ENCODE results near the gene ASAP3. TPM values are rescaled to one million over a fixed set of nuclear protein-coding genes. Genes with fewer than 3 reads are reported as not detected.

ASAP3 gene
- total RNA-seq, 1 donor from 2014 or later: 44.4 TPM

DNA sequence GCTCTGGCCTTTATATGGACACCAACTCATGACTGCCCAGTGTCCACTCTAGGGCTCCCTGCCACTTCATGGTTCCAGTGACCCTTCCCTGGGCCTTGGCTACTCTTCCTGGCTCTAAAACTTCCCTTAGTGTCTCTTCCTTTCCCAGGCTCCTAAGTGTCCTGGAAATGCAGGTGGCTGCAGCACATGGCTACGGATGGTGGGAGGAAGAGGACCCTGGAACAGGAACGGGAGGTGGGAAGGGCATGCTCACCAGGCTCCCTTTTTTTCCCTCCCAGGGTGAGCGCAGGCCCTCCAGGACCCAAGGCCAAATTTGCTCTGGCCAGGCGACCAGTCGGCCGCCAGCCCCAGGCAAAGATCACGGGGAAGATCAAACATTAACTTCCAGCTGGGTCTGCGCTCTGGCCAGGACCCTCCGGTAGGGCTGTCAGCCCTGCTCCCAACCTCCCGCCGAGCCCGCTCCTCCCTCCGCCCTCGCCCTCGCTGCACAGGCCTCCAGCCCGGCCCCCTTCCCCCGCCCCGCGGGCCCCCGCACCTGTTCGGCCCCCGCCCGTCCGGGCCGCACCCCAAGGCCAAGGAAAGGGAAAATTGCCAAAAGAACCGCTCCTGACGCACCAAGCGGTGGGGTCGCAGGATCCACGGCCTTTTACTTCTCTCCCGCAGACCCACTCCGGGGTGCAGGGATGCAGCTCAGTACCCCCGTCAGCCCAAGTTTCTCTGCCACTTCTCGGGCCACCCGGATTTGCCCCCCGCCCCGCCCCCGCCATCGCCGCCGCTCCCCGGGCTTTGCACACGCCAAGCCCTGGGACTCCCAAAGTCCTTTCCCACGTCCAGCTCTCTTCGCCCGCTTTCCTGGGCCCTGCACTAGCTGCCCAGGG, 60.3 kb downstream of the ASAP3 start:
- peak; percentile 70 for DNase-seq (ENCODE audit: low spot score)

DNA sequence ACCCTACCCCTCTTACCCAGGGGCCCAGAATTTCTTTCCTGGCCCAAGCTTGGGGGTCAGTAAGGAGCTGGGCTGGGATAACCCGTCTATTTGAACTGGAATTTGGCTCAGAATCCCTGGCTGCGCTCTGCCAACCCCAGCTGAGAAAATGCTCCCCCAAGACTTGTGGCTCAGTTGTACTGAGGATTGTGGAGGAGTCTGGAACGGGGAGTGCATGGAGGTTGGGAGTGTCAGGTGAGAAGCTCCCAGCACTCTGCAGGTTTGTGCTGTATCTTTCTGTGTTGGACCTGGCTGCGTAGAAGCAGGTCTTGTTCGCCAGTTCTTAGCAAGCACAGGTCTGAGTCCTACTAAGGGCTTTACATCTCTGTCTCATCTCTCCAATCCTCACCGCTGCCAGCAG, 61.0 kb downstream of the ASAP3 start:
- DNase-seq (ENCODE audit: low spot score): no peak

DNA sequence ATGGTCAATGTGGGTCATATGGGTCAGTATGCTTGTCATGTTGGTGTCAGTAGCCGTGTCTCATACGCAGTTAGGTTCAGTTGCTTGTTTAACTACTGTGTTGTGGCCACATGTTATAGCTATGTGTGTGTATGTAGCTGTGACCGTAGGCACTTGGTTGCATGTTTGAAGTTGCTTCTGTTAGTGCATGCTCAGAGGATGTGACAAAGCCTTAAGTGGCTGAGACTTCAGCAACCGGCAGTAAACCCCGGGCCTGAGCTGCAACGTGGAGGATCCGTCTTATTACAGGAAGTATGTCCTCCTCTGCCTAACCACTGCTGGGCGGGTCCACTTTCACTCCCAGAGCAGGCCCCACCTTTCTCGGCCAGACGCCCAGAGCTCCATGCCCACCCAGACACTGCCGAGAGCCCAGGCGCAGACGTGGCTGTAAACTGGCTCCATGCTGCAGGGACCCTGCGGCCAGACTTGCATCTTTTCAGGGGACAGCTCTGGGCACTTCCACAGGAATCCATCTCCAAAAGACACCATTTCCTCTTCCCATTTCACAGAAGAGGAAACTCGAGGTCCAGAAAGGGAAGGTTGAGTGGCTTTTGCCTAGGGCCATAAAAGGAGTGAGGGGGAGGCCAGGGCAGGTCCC, 61.6 kb downstream of the ASAP3 start:
- DNase-seq (ENCODE audit: low spot score): peak; percentile 83

DNA sequence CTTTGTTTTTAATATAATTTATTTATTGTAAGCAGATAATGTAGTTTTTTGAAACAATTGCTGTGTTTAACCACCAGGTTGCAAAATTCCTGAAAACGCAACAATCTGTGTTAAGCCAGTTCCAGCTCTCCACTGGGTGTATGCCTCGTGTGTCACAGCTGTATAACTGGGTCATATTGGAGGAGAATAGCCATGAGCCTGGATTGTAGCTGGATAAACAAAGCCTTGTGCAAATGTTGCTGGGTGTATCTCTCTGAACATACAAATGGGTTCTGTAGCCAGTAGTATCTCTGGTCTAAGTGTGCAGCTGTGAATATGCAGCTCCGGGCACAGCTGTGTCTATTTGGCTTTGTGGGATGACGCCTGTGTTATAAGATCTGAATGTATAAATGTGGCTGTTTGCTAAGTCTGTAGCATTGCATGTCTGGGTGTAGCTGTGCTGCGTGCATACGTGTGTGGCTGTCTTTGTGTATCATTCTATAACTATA, 62.2 kb downstream of the ASAP3 start:
- DNase-seq (ENCODE audit: low spot score): no peak

DNA sequence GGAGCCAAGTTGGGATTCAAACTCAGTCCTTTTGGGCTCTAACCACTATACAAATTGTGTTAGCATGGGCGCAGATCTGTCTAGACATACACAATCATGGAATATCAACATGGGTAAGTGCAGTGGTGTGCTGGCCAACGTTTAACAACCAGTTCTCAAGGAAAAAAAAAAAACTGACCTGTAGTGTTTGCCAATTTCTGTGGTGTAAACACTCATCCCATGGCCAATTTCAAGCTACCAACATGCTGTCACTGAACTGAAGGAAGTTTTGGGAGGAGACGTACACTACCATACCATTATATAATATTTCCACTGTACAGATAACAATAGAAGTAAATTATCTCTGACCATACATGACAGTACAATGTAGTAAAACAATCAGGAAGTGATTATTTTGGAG, 62.6 kb downstream of the ASAP3 start:
- no peak for DNase-seq (ENCODE audit: low spot score)

- DNase-seq (ENCODE audit: low spot score): no peak
Measured at GRCh38 chr1:23420778-23421177, 63.2 kb downstream of the ASAP3 start.

DNA sequence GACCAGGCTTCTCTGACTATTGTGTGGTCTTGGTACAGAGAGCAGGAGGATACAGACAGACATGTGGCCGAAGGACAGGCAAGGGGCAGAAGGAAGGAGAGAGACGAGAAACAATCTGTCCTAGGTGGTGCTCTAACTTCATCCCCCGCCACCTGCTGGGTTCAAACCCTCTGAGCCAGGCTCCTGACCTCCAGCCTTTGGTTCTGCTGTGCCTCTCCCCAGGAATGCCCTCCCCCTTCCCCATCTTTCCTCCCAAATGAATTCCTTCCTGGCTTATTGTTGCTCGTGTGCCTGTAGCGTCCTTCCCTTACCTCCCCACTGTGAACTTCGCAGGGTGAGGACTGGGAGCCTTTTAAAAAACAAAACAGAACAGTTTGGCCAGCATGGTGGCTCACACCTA, 64.8 kb downstream of the ASAP3 start:
- no peak for DNase-seq (ENCODE audit: low spot score)

DNA sequence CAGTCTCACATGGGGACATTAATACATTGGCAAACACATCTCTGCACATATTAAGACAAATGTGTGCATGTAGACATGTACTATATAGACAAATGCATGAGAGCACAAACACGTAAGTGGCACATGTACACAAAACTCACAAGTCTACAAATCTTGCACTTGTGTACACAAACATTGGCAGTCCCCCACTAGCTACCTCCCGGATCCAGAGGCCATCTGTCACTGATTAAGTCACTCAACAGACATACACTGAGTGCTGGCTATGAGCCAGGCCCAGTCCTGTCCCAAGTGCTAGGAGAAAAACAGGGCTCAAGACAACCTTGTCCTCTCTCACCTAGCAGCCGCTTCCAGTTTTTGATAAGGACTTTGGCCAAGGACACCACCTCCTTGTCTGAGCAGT, 66.4 kb downstream of the ASAP3 start:
- no peak for DNase-seq (ENCODE audit: low spot score)

- DNase-seq (ENCODE audit: low spot score): no peak
Measured at GRCh38 chr1:23416964-23417363, 67.0 kb downstream of the ASAP3 start.

DNA sequence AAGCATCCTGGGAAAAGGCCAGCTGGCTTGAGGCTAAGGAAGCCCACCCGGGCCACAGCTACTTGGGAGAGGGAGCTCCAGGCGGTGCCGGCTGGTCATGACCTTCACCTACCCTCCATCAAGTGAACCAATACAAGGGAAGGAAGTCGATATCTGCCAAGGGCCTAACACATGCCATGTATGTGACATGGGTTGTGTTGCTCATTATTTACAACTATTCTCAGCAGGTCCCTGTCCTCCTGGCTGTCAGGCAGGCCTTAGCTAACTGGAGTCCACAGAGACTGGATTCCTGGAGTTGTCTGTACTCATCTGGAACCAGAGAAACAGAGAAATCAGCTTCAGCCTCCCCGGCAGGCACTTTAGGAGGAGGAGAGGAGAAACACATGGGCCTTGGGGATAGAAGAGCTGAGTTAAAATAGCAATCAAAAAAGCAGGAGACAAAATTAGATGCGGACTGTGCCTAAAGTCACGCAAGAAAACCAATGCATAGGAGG, 75.1 kb downstream of the ASAP3 start:
- no peak for DNase-seq (ENCODE audit: low spot score)

DNA sequence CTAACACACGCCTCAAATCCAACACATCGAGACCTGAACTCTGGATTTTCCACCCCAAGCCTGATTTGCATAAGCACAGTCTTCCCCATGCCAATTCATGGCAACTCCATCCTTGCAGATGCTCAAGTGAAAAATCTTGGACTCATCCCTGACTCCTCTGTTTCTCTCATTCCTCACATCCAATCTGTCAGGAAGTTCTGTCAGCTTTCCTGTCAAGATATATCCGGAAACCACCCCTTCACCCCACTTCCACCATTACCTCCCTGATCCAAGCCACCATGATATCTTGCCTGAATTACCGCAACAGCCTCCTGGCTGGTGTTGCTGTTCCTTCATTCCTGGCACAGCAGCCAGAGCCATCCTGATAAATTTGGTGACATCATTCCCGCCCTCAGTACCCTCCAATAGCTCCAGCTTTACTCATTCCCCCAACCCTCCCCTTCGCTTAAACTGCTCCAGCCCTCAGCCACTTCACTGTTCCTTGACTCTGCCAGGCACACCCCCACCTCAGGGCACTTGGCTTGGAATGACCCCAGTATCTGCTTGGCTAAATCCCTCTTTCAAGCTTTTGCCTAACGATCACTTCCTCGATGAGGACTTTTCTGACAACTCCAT, 76.9 kb downstream of the ASAP3 start:
- no peak for DNase-seq (ENCODE audit: low spot score)

DNA sequence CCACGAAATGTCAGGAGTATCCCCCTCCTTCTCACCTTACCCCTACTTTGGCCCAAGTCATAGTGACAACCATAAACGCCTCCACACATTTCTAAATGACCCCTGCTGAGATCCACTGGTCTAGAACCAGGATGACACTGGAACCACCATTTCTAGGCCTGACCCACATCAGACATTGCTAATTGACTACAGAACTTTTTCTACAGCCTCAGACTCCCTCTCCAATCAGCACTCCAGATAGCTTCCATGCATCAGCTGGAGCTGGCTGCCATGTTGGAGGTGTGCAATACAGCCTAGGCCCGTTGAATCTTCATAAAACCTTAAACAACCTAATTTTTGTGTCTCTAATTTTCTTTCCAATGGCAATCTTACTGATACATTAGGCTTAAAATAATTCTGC, 78.0 kb downstream of the ASAP3 start:
- no peak for DNase-seq (ENCODE audit: low spot score)

DNA sequence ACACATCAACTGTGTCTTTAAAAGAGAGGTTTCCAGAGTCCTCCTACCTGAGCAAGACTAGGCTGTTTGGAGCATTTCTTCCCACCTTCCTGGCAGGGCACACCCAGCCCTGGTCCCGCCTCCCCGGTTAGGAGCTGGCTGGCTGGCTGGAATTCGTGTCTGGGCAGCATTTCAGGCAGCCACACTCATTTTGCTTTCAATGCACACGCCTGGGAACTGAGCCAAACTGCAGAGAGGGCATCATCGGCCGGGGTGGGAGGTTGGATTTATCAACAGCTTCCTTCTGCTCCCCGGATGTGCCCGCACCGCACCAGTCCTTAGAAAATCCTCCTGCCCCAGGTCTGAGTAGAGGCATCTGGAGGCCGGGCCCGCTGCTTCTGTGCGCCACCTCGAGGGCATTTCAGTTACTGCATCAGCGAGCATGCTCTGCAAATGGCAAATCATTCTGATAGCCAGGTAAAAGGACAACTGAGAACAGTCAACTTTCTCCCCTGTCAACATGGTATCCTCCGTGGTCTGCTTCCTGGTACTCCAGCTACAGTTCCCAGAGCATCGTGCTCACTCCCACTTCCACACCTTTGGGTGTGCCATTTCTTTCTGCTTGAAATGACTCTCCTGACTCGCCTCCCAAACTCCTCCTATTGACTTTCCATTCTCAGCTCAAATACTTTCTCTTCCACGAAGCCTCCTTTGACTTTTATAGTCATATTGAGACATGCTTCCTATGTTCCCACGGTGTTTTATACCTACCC, 80.1 kb downstream of the ASAP3 start:
- peak; percentile 96 for DNase-seq (ENCODE audit: low spot score)

- no peak for DNase-seq (ENCODE audit: low spot score)
Measured at GRCh38 chr1:23403355-23403734, 80.6 kb downstream of the ASAP3 start.

GRCh38 chr1:23403038-23403336, 81.0 kb downstream of the ASAP3 start:
- DNase-seq (ENCODE audit: low spot score): no peak

DNA sequence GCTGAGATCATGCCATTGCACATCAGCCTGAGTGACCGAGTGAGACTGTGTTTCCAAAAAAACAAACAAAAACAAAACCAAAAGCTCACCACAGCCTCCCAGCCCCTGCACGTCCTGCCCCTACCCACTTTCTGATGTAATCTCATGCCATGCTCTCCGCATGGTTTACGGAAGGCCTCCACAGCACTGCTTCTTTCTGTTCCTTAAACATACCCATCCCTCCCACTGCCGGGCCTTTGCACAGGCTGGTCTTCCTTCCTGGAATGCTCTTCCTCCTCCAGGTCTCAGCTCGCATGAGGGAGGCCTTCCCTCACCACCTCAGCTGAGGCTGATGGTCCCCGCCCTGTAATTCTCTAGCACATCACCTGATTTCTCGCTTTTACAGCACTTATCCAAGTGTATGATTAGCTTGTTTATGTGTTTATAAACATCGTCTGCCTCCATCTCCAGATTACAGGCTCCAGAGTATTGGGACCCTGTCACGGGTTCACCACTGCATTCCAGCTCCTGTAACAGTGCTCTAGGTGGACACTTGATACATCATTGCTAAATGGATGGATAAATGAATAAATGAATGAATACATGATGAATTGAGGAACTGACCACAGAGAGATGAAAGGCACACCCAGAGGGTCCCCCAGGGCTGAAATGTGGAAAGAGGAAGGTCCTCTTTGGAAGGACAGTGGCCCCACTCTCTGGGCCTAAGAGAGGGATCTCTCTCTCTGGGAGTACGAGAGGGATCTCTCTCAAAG, 81.5 kb downstream of the ASAP3 start:
- DNase-seq (ENCODE audit: low spot score): no peak

DNA sequence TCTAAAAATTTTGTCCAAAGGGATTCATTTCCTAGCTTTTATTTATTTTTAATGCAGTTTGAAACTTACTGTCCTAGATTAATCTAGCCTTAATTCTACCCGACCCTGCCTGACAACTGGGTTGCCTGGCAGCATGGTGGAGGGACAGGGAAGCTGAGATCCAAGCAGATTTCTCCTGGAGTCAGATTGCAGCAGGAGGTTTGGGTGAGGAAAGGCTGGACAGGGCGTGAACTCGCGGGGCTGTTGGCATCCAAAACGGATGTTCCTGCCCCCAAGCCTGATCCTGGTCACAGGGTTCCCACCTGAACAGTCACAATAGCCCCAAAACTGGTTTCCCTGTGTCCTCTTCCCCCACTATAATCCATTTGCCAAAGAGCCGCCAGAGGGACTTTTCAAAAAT, 82.7 kb downstream of the ASAP3 start:
- no peak for DNase-seq (ENCODE audit: low spot score)

DNA sequence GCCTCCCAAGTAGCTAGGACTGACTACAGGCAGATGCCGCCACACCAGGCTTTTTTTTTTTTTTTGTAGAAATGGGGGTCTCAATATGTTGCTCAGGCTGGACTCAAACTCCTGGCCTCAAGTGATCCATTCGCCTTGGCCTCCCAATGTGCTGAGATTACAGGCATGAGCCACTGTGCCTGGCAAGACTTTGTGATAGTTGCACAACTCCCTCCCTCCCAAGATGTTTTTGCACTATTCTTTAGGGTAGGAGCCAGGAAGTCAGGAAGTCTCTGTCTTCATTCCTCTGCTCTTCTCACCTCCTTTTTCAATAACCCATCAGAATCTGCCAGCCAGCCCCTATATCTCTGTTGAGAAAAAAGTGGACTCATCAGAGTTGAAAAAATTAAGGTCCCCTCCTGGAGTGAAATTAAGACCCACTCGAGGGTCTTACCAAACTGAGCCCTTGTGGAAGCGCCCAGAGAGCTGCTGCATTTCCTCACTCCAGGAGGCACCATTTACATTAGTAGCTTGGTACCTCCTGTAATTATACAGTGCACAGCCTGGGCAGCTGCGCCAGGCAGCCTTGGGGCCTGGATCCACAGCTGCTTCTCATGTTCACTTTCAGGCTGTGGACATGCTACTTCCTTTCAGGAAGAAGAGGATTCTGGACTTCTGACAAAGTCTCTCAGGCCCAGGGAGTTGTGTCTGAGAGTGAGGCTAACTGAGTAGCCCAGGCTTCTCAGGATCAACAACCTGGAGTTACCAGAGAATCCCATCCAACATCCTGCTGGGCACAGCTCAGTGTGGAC, 83.5 kb downstream of the ASAP3 start:
- DNase-seq (ENCODE audit: low spot score): no peak

GRCh38 chr1:23399229-23399628, 84.8 kb downstream of the ASAP3 start:
- no peak for DNase-seq (ENCODE audit: low spot score)

DNA sequence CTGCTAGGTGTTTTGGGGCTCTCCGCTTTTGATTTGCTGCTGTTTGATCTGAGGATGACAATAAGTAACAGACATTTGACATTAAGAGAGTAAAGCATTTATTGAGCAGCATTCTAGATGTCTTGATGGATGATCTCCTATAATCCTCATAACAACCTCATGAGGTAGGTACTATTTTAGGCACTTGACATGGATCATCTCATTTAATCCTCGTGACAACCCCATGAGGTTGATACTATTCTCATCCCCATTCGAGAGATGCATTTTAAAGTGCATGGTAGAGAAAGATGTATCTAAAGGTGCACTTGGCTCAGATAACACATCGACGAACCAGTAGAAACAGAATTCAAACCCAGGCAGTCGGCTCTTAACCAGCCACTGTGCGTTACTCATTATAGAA, 86.1 kb downstream of the ASAP3 start:
- DNase-seq (ENCODE audit: low spot score): no peak

DNA sequence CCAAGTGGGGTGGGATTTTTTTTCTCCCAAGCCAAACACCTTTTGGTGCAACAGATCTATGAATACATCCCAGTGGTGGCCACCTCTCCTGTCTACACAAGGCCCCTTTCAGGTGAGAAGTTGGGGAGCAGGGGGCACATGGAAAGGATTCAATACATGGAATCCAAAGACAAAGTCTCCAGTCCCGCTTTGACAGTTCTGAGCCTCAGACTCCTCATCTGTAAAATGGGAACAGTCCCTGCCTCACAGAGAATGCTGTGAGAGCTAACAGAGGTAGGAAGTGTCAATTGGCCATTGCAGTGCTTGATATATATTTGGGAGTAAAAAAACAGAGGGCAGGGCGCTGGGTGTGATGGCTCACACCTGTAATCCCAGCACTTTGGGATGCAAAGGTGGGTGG, 87.6 kb downstream of the ASAP3 start:
- DNase-seq (ENCODE audit: low spot score): no peak
